ENCODE results near the gene ACADVL. TPM values are rescaled to one million over a fixed set of nuclear protein-coding genes. Genes with fewer than 3 reads are reported as not detected.

Gene ACADVL
- total RNA-seq, 1 experiment from 2014 or later: 283 TPM

DNA sequence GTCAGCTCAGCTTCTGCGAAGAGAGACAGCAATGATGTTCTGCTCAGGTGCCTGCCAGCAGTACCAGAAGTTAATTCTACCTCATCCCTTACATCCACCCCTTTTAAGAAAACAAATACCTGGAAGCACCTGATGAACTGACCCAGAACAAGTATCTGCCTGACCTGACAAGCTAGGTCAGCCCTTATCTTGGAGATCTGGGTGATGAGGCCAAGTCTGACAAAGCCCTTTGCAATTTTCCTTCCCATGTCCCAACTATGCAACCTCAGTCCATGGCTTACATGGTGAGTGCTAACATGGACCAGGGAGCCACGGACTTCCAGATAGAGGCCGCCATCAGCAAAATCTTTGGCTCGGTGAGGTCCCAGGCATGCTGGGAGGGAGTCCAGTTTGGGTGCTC is 3.6 kb downstream of the ACADVL start:
- H3K27ac Mint-ChIP-seq: no peak overlapping the region
- Histone ChIP-seq H3K14ac (ENCODE audit: insufficient read depth, low read length) (no peak overlapping the region), H3K9me3 (ENCODE audit: control insufficient read depth, low read depth, low read length) (no peaks in the 10 kb centered on the region), H3K18ac (ENCODE audit: insufficient read length, low read depth, low read length) (no peak overlapping the region), H2BK20ac (ENCODE audit: low read depth, low read length, poor library complexity, severe bottlenecking) (no peak overlapping the region), H3K23ac (ENCODE audit: insufficient read length, low read depth, low read length) (no peak overlapping the region), H4K5ac (ENCODE audit: insufficient read length, low read depth, low read length) (no peak overlapping the region), H3K27me3 (ENCODE audit: insufficient read depth, low read length) (no peaks in the 10 kb centered on the region), H3K56ac (ENCODE audit: insufficient read length, low read depth, low read length) (no peak overlapping the region), H2AK5ac (ENCODE audit: insufficient read length, low read length) (no peak overlapping the region), H2BK15ac (ENCODE audit: low read depth, low read length) (no peak overlapping the region), H3K23me2 (ENCODE audit: insufficient read length, low read depth, low read length, poor library complexity, severe bottlenecking) (peaks cover 5% of the 10 kb centered on the region), H2AFZ (ENCODE audit: low read length) (no peak overlapping the region), H4K8ac (replicated peaks; ENCODE audit: insufficient read length, low read depth, low read length) (no peak overlapping the region), H3K79me2 (ENCODE audit: insufficient read depth, low read length) (no peaks in the 10 kb centered on the region), H2BK12ac (ENCODE audit: insufficient read length, low read depth, low read length) (no peak overlapping the region), H3K4ac (ENCODE audit: low read depth, low read length) (no peak overlapping the region), H4K20me1 (ENCODE audit: control insufficient read depth, insufficient read depth, insufficient read length) (no peaks in the 10 kb centered on the region), H3K27ac (ENCODE audit: insufficient read length, low read depth, low read length) (no peak overlapping the region), H4K91ac (ENCODE audit: insufficient read length, low read depth, low read length) (no peak overlapping the region), H3T11ph (ENCODE audit: low read length) (no peak overlapping the region), H3K9ac (ENCODE audit: extremely low read depth, insufficient read length, low read length) (no peak overlapping the region), H2BK5ac (ENCODE audit: insufficient read length, low read length) (no peak overlapping the region), H3K4me1 (ENCODE audit: insufficient read depth, low read length) (no peaks in the 10 kb centered on the region), H2BK120ac (ENCODE audit: low read depth, low read length, poor library complexity, severe bottlenecking) (no peak overlapping the region), H3K79me1 (ENCODE audit: insufficient read depth, low read depth, low read length, poor library complexity, severe bottlenecking) (no peaks in the 10 kb centered on the region), H3K4me2 (ENCODE audit: insufficient read depth, insufficient read length, low read length) (no peak overlapping the region)
- H3K4me3 Mint-ChIP-seq: peak overlapping the region in 1 of 2 experiments; percentile 47; a peak in 1 of 5 replicates
- no peak for DNase-seq
- no peaks in the 10 kb centered on the region; a peak in 1 of 5 replicates for H3K9me3 Mint-ChIP-seq
- WGBS (ENCODE audit: extremely low coverage, insufficient read length, low lambda C conversion rate): no CpG with 5 or more reads among the region's 4 CpGs
- peaks cover 1% of the 10 kb centered on the region; the same call in 1 of the 2 replicates for H3K27me3 Mint-ChIP-seq (ENCODE audit: low read depth)
- peaks cover 25 to 72% (median 62%) of the 10 kb centered on the region in 3 experiments; a peak in 6 of 7 replicates for H3K36me3 Mint-ChIP-seq (ENCODE audit: insufficient read depth in 1 of 3, low read depth in 3 of 3)
- H3K4me1 Mint-ChIP-seq: peaks cover 26 to 30% of the 10 kb centered on the region in 2 experiments
- no peak for TF ChIP-seq CTCF (conservative IDR thresholded peaks at IDR 0.05)
